ENCODE results near the gene PSMC3IP.

GRCh38 chr17:42607769-42608168, 30.2 kb upstream of the PSMC3IP start:
- TF ChIP-seq CTCF (IDR thresholded peaks at IDR 0.05; ENCODE audit: low read depth, low read length, poor library complexity, severe bottlenecking) (no peak), EZH2phosphoT487 (IDR thresholded peaks at IDR 0.05; ENCODE audit: borderline replicate concordance, low read length) (no peak)

All from DOHH2 (cell line).